ENCODE measurements around the gene KAT8.

DNA sequence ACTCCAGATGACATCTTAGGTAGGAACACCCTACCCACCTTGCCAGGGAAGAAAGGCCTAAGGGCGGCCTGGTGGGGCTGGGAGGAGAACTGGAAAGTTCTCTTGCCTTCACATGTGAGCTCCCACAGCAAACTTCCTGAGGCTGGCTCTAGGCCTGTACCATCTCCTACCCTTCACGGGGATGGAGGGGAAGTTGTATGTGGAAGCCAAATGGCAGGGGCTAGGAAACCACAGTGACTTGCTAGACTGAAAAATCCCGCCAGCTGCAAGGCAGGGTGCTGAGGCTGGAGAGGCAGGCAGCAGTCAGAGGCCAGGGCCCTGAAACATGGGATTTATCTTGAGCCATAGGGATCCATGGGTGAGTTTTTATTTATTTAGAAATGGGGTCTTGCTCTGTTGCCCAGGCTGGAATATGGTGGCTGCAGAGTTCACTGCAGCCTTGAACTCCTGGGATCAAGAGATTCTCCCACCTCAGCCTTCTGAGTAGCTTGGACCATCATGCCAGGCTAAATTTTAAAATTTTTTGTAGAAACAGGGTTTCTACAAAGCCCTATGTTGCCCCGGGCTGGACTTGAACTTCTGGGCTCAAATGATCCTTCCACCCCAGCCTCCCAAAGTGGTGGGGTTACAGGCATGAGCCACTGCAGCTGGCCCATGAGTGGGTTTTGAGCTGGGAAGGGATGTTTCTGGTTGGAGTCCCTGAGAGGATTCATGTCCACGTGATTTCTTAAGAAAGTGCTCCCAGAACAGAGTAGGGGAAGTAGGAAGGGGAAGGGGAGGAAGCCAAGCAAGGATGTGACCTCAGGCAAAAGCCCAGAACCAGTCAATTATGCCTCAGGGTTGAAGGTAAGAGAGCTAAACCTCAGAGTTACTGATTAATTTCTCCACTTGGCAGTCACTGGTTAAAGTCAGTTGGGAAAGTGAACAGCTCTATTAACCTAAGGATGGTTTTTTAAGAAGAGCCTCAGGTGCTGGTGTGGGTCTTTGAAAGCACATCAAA is 4.0 kb upstream of the KAT8 start:
- TF ChIP-seq, protein P1, sequence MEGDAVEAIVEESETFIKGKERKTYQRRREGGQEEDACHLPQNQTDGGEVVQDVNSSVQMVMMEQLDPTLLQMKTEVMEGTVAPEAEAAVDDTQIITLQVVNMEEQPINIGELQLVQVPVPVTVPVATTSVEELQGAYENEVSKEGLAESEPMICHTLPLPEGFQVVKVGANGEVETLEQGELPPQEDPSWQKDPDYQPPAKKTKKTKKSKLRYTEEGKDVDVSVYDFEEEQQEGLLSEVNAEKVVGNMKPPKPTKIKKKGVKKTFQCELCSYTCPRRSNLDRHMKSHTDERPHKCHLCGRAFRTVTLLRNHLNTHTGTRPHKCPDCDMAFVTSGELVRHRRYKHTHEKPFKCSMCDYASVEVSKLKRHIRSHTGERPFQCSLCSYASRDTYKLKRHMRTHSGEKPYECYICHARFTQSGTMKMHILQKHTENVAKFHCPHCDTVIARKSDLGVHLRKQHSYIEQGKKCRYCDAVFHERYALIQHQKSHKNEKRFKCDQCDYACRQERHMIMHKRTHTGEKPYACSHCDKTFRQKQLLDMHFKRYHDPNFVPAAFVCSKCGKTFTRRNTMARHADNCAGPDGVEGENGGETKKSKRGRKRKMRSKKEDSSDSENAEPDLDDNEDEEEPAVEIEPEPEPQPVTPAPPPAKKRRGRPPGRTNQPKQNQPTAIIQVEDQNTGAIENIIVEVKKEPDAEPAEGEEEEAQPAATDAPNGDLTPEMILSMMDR (IDR thresholded peaks at IDR 0.05) = no peak
- no peak for TF ChIP-seq POLR2A (IDR thresholded peaks at IDR 0.05)
